ENCODE data around the gene PTBP3.

GRCh38 chr9:112186695-112187094 is 146.7 kb downstream of the PTBP3 start:
- TF ChIP-seq CTCF (IDR thresholded peaks at IDR 0.05): no peak
- TF ChIP-seq POLR2A (IDR thresholded peaks at IDR 0.05): no peak
